ENCODE results near the gene SLC25A29. TPM values are rescaled to one million over a fixed set of nuclear protein-coding genes. Genes with fewer than 3 reads are reported as not detected.
"Not testable (repeated sequence)": the region's sequence is repeated elsewhere in the genome, so short reads cannot be mapped to it uniquely, and the experiment has no call there.

SLC25A29 gene
- total RNA-seq, 2 experiments from 2014 or later = 15.9 to 21.6 TPM

DNA sequence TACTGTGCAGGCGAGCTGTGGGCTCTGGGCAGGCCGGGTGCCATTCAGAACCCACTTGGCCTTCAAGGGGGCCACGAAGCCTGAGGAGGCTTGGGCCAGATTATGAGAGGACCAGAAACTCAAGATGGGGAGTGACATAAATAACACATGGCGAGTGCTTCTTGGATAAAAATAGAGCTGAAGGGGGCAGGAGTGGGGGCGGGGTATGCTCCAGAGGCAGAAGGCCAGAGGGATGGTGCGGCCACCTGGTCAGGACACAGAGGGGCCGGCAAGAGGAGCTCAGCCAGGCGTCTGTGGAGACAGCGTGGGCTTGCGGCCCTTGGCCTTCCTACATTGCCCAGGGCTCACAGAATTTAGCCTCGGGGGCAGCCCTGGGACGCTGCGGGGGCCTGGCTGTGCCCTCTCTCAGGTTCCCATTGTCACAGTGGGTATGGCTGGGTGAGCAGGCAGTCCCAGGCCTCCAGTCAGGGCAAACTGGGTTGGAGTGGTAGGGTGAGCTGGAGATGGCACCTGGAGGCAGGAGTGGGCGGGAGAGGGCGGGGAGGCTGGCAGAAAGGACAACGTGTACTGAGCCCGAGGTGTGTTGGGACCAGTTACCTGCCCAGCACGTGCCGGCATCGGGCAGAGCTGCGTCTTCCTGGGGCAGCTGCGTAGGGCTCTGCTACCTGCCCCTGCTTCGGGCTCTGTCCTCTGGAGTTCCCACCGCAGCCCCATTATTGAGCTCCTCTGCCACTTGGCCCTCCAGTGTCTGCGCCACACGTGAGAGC, 7.4 kb upstream of the SLC25A29 start:
- Mint-ChIP-seq H3K4me3 (no peak overlapping the region), H3K9me3 (ENCODE audit: low read depth) (no peaks in the 10 kb centered on the region), H3K27ac (no peak overlapping the region), H3K36me3 (no peaks in the 10 kb centered on the region), H3K27me3 (peaks cover 5% of the 10 kb centered on the region), H3K4me1 (peaks cover 11% of the 10 kb centered on the region)
- DNase-seq = no peak
- CTCF ChIA-PET = interaction anchor here (1.1 to 2.1 kb wide), 4 partner anchors 29 to 69 kb away, joined by 3 to 12 read pairs (median 4); no protein-coding TSS in a partner anchor
- ATAC-seq = no peak

GRCh38 chr14:100312877-100313400, 6.7 kb upstream of the SLC25A29 start:
- CTCF ChIA-PET = interaction anchor here (0.7 to 2.1 kb wide), 4 partner anchors 10 to 70 kb away, joined by 3 to 12 read pairs (median 4); no protein-coding TSS in a partner anchor

DNA sequence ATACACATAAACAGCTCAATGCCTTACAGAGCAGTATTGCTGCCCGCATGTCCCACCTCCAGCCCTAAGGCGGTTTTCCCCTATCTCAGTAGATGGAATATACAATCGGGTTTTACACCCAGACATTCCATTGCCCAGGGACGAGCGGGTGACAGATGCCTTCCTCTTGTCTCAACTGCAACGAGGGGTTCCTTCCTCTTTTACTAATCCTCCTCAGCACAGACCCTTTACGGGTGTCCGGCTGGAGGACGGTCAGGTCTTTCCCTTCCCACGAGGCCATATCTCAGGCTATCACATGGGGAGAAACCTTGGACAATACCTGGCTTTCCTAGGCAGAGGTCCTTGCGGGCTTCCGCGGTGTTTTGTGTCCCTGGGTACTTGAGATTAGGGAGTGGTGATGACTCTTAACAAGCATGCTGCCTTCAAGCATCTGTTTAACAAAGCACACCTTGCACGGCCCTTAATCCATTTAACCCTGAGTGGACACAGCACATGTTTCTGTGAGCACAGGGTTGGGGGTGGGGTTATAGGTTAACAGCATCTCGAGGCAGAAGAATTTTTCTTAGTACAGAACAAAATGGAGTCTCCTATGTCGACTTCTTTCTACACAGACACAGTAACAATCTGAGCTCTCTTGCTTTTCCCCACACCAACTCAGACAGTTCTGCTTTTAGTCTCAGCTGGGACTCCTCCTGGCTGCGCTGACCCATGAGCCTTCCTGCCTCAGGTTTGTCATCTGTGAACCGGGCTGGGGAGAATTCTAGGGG, 6.0 kb upstream of the SLC25A29 start:
- DNase-seq; H3K27ac Mint-ChIP-seq; H3K4me3 Mint-ChIP-seq; ATAC-seq; H3K36me3 Mint-ChIP-seq; H3K9me3 Mint-ChIP-seq (ENCODE audit: low read depth); H3K4me1 Mint-ChIP-seq: not testable (repeated sequence)
- CTCF ChIA-PET = interaction anchor here (0.7 to 2.1 kb wide), 4 partner anchors 9 to 71 kb away, joined by 3 to 12 read pairs (median 4); no protein-coding TSS in a partner anchor
- peaks cover 12% of the 10 kb centered on the region for H3K27me3 Mint-ChIP-seq

More at GRCh38 chr14:100312877-100313400, 6.7 kb upstream of the SLC25A29 start:
- Mint-ChIP-seq H3K36me3 (no peaks in the 10 kb centered on the region), H3K4me1 (peaks cover 12% of the 10 kb centered on the region), H3K27me3 (peaks cover 7% of the 10 kb centered on the region), H3K4me3 (no peak overlapping the region), H3K9me3 (ENCODE audit: low read depth) (no peaks in the 10 kb centered on the region), H3K27ac (no peak overlapping the region)
- DNase-seq (no peak), ATAC-seq (no peak)

- CTCF ChIA-PET = interaction anchor here (0.7 to 3.1 kb wide), 3 partner anchors 9 to 24 kb away, joined by 4 to 12 read pairs (median 11); no protein-coding TSS in a partner anchor
- H3K36me3 Mint-ChIP-seq = no peaks in the 10 kb centered on the region
- DNase-seq (no peak), ATAC-seq (no peak)
- H3K4me1 Mint-ChIP-seq = peaks cover 20% of the 10 kb centered on the region
- no peak overlapping the region for H3K27ac Mint-ChIP-seq
- H3K4me3 Mint-ChIP-seq = no peak overlapping the region
- no peaks in the 10 kb centered on the region for H3K9me3 Mint-ChIP-seq (ENCODE audit: low read depth)
- H3K27me3 Mint-ChIP-seq = peaks cover 25% of the 10 kb centered on the region
Measured at GRCh38 chr14:100309028-100309737, 2.9 kb upstream of the SLC25A29 start.

DNA sequence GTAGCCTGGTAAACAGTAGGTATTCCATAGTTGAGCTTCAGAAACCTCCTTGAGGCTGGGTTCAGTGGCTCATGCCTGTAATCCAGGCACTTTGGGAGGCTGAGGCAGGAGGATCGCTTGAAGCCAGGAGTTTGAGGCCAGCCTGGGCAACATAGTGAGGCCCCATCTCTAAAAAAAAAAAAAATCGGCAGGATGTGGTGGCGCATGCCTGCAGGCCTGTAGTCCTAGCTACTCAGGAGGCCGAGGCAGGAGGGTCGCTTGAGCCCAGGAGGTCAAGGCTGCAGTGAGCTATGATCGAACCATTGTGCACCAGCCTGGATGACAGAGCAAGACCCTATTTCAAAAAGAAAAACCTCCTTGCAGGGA, 2.2 kb upstream of the SLC25A29 start:
- not testable (repeated sequence) for H3K27ac Mint-ChIP-seq; H3K9me3 Mint-ChIP-seq (ENCODE audit: low read depth); DNase-seq; H3K36me3 Mint-ChIP-seq; H3K4me3 Mint-ChIP-seq; ATAC-seq
- Mint-ChIP-seq H3K27me3 (peaks cover 25% of the 10 kb centered on the region), H3K4me1 (peaks cover 20% of the 10 kb centered on the region)
- CTCF ChIA-PET = interaction anchor here (0.9 to 3.1 kb wide), 3 partner anchors 10 to 69 kb away, joined by 3 to 12 read pairs (median 11); no protein-coding TSS in a partner anchor

DNA sequence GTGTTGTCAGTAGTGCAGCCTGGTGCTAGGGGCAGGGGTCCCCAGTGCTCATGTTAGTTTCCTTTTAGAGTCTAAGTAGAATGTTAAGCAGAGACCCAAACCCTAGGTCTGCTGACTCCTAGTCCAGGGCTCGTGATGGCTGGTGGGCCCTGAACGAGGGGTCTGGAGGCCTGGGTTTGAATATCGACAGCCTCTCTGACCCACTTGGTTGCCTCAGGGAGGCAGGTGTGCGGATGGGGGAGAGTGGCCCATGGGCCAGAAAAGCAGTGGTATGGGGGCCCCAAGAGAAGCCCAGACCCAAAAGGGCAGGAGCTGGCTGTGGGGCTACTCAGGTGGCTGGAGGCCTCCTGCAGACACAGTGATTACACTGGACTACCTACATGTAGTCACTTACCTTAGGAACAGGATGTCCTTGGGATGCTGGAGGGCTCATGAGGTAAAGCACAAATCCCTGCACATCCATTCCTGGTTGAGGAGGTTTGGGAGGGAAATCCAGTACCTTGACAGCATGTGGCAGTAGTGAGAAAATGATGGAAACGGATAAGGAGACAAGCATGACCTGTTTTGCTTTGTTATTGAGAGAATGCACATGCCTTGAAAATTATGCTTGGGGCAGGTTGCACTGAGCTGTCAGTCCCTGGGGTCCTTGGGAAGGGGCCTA, 1.7 kb upstream of the SLC25A29 start:
- ATAC-seq = no peak
- Mint-ChIP-seq H3K4me3 (no peak overlapping the region), H3K9me3 (ENCODE audit: low read depth) (no peaks in the 10 kb centered on the region), H3K4me1 (peaks cover 21% of the 10 kb centered on the region), H3K27me3 (peaks cover 25% of the 10 kb centered on the region), H3K36me3 (no peaks in the 10 kb centered on the region), H3K27ac (no peak overlapping the region)
- DNase-seq = no peak
- CTCF ChIA-PET = interaction anchor here (0.9 to 3.1 kb wide), 3 partner anchors 11 to 70 kb away, joined by 3 to 12 read pairs (median 11); no protein-coding TSS in a partner anchor

DNA sequence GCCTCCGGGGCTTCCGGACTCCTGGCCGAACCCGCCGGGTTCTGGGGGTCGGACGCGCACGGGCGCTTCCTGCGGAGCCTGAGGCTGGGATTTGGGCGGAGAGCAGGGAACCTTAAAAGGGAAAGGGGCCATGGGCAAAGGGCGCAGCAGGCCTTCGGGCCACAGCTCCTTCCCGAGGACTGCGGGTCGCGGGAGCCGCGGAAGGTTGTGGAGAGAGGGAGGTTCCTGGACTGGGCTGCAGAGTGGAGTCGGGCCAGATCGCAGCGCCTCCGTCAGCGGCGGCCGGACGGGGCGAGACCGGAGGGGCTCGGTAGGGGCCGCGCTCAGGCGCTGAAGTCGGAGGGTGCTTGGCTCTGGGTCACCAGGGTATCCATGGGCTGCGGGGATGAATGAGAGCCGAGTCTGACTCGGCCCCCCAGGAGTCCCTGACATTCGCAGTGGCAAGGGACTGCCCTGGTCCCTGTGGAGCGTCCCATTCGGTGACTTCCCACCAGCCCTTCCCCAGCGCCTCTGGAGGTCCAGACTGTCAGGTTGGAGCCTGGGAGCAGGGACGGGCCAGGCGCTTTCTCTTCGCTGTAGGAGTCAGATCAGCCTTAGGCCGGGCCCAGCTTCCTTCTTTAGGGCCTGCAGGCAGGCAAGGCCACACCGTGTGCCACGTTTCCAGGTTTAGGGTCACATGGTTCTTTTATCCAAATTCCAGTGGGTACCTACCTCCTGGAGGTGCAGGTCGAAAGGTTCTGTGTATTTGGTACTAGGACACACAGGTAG, 938 bp upstream of the SLC25A29 start:
- Mint-ChIP-seq H3K9me3 (ENCODE audit: low read depth) (no peaks in the 10 kb centered on the region), H3K27me3 (peaks cover 25% of the 10 kb centered on the region), H3K4me3 (peak overlapping the region; percentile 69), H3K27ac (no peak overlapping the region), H3K36me3 (no peaks in the 10 kb centered on the region), H3K4me1 (peaks cover 16% of the 10 kb centered on the region)
- ATAC-seq (no peak), DNase-seq (no peak)
- CTCF ChIA-PET = interaction anchor here (1.1 to 3.1 kb wide), 3 partner anchors 11 to 22 kb away, joined by 3 to 12 read pairs (median 11); no protein-coding TSS in a partner anchor

DNA sequence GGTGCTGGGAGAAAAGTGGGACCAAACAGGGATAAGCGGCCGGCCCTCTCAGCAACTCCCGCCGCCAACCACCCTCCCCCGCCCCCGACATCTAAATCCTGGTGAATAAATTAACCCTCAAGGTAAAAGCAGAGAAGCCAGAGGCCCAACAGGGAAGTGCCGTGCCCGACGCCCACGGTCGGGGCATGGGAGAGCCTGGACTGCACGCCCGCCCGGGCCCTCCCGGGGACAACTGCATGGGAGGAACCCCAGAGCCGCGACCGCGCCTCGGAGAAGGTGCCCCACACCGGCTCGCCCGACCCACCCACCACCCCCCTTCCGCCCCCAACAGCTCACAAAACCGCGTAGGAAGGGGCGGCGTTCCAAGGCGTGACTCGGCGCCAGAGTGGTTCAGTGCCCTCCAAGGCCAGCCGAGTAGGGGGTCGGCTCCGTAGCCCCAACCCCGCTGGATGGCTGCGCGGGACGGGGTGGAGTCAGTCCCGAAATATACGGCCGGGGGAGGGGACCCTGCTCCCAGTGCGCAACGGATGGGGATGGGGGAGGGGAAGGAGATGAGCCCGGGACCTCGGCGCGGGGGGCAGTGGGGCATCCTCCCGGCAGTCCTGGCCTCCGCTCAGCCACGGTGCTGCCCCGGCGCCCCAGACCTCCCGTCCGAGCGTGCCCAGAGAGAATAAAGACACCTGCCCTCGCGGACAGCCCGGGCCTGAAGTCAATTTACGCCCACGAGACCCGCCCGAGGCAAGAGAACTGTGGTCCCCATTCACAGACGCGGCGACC, 732 bp downstream of the SLC25A29 start:
- ATAC-seq (peak; percentile 8), DNase-seq (no peak)
- Mint-ChIP-seq H3K36me3 (no peaks in the 10 kb centered on the region), H3K9me3 (ENCODE audit: low read depth) (no peaks in the 10 kb centered on the region), H3K27me3 (peaks cover 20% of the 10 kb centered on the region), H3K27ac (no peak overlapping the region), H3K4me1 (peaks cover 16% of the 10 kb centered on the region), H3K4me3 (peak overlapping the region; percentile 68)
- CTCF ChIA-PET = interaction anchor here (0.8 to 1.3 kb wide), 3 partner anchors 19 to 72 kb away, joined by 3 to 4 read pairs (median 3); no protein-coding TSS in a partner anchor

- H3K27me3 Mint-ChIP-seq = peaks cover 20% of the 10 kb centered on the region
- DNase-seq = no peak
Measured at GRCh38 chr14:100304825-100305323, 1.4 kb downstream of the SLC25A29 start.

DNA sequence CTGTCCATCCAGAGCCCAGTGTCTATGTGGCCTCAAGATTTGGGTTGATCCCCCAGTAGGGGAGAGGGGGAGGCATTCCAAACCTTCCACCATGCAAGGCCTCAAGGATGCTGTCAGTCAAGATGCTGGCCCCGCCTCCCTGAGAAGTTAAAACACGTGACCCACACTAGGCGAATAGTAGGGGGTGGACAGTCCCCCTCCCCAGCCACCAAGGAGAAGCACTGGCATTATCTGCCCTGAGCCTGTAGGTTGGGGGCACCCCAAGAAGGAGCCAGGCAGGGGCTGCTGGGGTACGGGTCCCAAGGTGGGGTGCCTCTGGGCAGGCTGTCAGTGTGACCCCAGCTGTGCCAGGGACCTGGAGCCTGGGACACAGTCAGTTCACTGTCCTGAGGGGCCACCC, 2.3 kb downstream of the SLC25A29 start:
- Mint-ChIP-seq H3K4me1 (peaks cover 16% of the 10 kb centered on the region), H3K27me3 (peaks cover 20% of the 10 kb centered on the region), H3K27ac (no peak overlapping the region), H3K36me3 (no peaks in the 10 kb centered on the region), H3K9me3 (ENCODE audit: low read depth) (no peaks in the 10 kb centered on the region), H3K4me3 (no peak overlapping the region)
- ATAC-seq (no peak), DNase-seq (no peak)
- CTCF ChIA-PET = interaction anchor here (1.0 to 2.5 kb wide), 7 partner anchors 9 to 74 kb away, joined by 3 to 10 read pairs (median 4); no protein-coding TSS in a partner anchor

More at GRCh38 chr14:100304825-100305323, 1.4 kb downstream of the SLC25A29 start:
- no peak for ATAC-seq
- Mint-ChIP-seq H3K27ac (no peak overlapping the region), H3K4me1 (peaks cover 16% of the 10 kb centered on the region), H3K4me3 (peak overlapping the region; percentile 68), H3K36me3 (no peaks in the 10 kb centered on the region), H3K9me3 (ENCODE audit: low read depth) (no peaks in the 10 kb centered on the region)
- CTCF ChIA-PET = interaction anchor here (0.7 to 1.3 kb wide), 4 partner anchors 18 to 73 kb away, joined by 3 to 4 read pairs (median 3); no protein-coding TSS in a partner anchor

- Mint-ChIP-seq H3K27ac (no peak overlapping the region), H3K4me1 (peaks cover 16% of the 10 kb centered on the region), H3K27me3 (peaks cover 18% of the 10 kb centered on the region), H3K36me3 (no peaks in the 10 kb centered on the region), H3K4me3 (no peak overlapping the region), H3K9me3 (ENCODE audit: low read depth) (no peaks in the 10 kb centered on the region)
- CTCF ChIA-PET = interaction anchor here (0.6 to 2.5 kb wide), 14 partner anchors 9 to 84 kb away, joined by 3 to 10 read pairs (median 4); no protein-coding TSS in a partner anchor
- ATAC-seq = no peak
- no peak for DNase-seq
Measured at GRCh38 chr14:100303179-100303578, 3.1 kb downstream of the SLC25A29 start.
